SU-DHL-6 (cell line): Measurements from ENCODE around the gene NCKAP5.

Experiments used
- H2AFZ ChIP-seq: fragments of 200-600 bp; sonication (generic); 2 replicates; pipeline ENCODE4 v1.6.1; 2014; ENCODE audit warnings: low read depth, mild to moderate bottlenecking, moderate library complexity, mixed read lengths, antibody characterized with exemption, low read length; ENCODE audit not compliant: severe bottlenecking
- H3F3A ChIP-seq: fragments of 200-600 bp; shearing (Covaris generic); 2 replicates; pipeline ENCODE4 v1.6.0; 2016; ENCODE audit warnings: antibody characterized with exemption, mild to moderate bottlenecking; ENCODE audit not compliant: insufficient read depth
- H3K27ac ChIP-seq: fragments of 200-600 bp; sonication (generic); 2 replicates; pipeline ENCODE4 v1.5.1; 2016; ENCODE audit warnings: low read depth, mild to moderate bottlenecking, low read length, moderate library complexity, mixed read lengths
- H3K27me3 ChIP-seq: fragments of 200-600 bp; sonication (generic), shearing (Covaris generic); 2 replicates; pipeline ENCODE4 v1.6.0; 2014; ENCODE audit warnings: mild to moderate bottlenecking, low read length
- H3K36me3 ChIP-seq: fragments of 200-600 bp; sonication (generic); 2 replicates; pipeline ENCODE4 v1.6.1; 2014; ENCODE audit warnings: mild to moderate bottlenecking, low read length, mixed read lengths
- H3K4me2 ChIP-seq: fragments of 300-600, 200-600 bp; shearing (Covaris generic), sonication (generic); 2 replicates; pipeline ENCODE4 v1.6.0; 2014; ENCODE audit warnings: low read length, low read depth, mild to moderate bottlenecking; ENCODE audit not compliant: poor library complexity, severe bottlenecking
- H3K4me3 ChIP-seq: fragments of 200-600 bp; sonication (generic); 2 replicates; pipeline ENCODE4 v1.5.1; 2014; ENCODE audit warnings: antibody characterized with exemption, low read length, mild to moderate bottlenecking, mixed read lengths; ENCODE audit not compliant: insufficient read depth, poor library complexity, severe bottlenecking
- H3K79me2 ChIP-seq: fragments of 200-600 bp; sonication (generic); 2 replicates; pipeline ENCODE4 v1.6.1; 2014; ENCODE audit warnings: mild to moderate bottlenecking, low read length, moderate library complexity; ENCODE audit not compliant: insufficient read depth
- H3K9ac ChIP-seq: fragments of 200-600 bp; sonication (generic); 2 replicates; pipeline ENCODE4 v1.7.0; 2014; ENCODE audit warnings: mild to moderate bottlenecking, low read length
- H3K9me2 ChIP-seq: fragments of 200-600 bp; sonication (generic); replicated peaks from 2 replicates; pipeline ENCODE4 v1.6.1; 2014; ENCODE audit warnings: low read length; ENCODE audit not compliant: insufficient read depth
- H3K9me3 ChIP-seq: fragments of 200-600 bp; sonication (generic); 2 replicates; pipeline ENCODE4 v1.6.1; 2014; ENCODE audit warnings: low read length, mixed read lengths; ENCODE audit not compliant: insufficient read depth
- H4K20me1 ChIP-seq: fragments of 200-600 bp; sonication (generic); 2 replicates; pipeline ENCODE4 v1.6.1; 2014; ENCODE audit warnings: low read depth, mild to moderate bottlenecking, antibody characterized with exemption, low read length, moderate library complexity, mixed read lengths
- CTCF ChIP-seq: fragments of 200-600 bp; sonication (generic); IDR thresholded peaks from one replicate; pipeline ENCODE4 v1.5.1; 2017; ENCODE audit warnings: antibody characterized with exemption, mild to moderate bottlenecking, low read length, moderate library complexity; ENCODE audit not compliant: insufficient read depth, poor library complexity, severe bottlenecking
- EZH2phosphoT487 ChIP-seq: fragments of 200-600 bp; sonication (generic), shearing (Covaris generic); conservative IDR thresholded peaks from 2 replicates; pipeline ENCODE4 v1.6.1; 2018; ENCODE audit warnings: mild to moderate bottlenecking, antibody characterized with exemption, low read length, moderate library complexity, mixed read lengths

NCKAP5 gene

GRCh38 chr2:133607679-133608078, 39.4 kb upstream of the NCKAP5 start:
- no peak overlapping the region for H3K9ac ChIP-seq
- no peak overlapping the region for H3K4me2 ChIP-seq
- no peak overlapping the region for H3K27ac ChIP-seq
- no peaks in the 10 kb centered on the region for H3K79me2 ChIP-seq
- no peak overlapping the region for H3K4me3 ChIP-seq
- H4K20me1 ChIP-seq, result no peaks in the 10 kb centered on the region
- H3K27me3 ChIP-seq, result no peaks in the 10 kb centered on the region
- H3F3A ChIP-seq, result no peaks in the 10 kb centered on the region
- H3K36me3 ChIP-seq, result no peaks in the 10 kb centered on the region
- TF ChIP-seq EZH2phosphoT487, result no peak
- no peak for TF ChIP-seq CTCF
- H3K9me3 ChIP-seq, result no peaks in the 10 kb centered on the region
- no peak overlapping the region for H2AFZ ChIP-seq
- no peaks in the 10 kb centered on the region for H3K9me2 ChIP-seq

DNA sequence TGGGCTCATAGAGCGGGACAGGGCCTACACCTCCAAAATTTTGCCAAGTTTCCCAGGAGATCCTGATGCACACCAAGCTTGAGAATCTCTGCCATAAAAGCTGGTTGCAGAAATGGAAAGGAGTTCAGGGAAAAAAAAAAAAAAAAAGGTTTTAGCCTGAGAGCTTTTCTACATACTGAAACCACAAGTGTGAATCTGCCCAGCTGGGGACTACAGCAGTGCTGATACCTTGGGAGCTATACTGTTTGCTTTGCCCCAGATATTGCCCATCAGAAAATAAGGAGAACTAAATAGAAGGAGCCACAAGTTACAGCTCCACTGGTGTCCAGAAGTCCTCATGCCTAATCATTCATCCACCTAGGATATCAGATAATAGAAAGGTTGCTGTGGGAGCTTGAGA, 38.4 kb upstream of the NCKAP5 start:
- no peaks in the 10 kb centered on the region for H3K9me2 ChIP-seq
- H3K27me3 ChIP-seq, result no peaks in the 10 kb centered on the region
- H3K9ac ChIP-seq, result no peak overlapping the region
- H3K79me2 ChIP-seq, result no peaks in the 10 kb centered on the region
- no peaks in the 10 kb centered on the region for H3K9me3 ChIP-seq
- H3K4me2 ChIP-seq, result no peak overlapping the region
- no peaks in the 10 kb centered on the region for H4K20me1 ChIP-seq
- no peak overlapping the region for H3K4me3 ChIP-seq
- H3F3A ChIP-seq, result no peaks in the 10 kb centered on the region
- no peaks in the 10 kb centered on the region for H3K36me3 ChIP-seq
- TF ChIP-seq EZH2phosphoT487, result no peak
- no peak for TF ChIP-seq CTCF
- H2AFZ ChIP-seq, result no peak overlapping the region
- no peak overlapping the region for H3K27ac ChIP-seq

GRCh38 chr2:133605766-133606137, 37.5 kb upstream of the NCKAP5 start:
- Histone ChIP-seq H2AFZ (no peak overlapping the region), H3K79me2 (no peaks in the 10 kb centered on the region)
- TF ChIP-seq CTCF, result no peak
- TF ChIP-seq EZH2phosphoT487, result no peak

More at GRCh38 chr2:133605766-133606137, 37.5 kb upstream of the NCKAP5 start:
- Histone ChIP-seq H3F3A (no peaks in the 10 kb centered on the region), H3K27me3 (no peaks in the 10 kb centered on the region), H3K9ac (no peak overlapping the region), H3K4me3 (no peak overlapping the region), H3K36me3 (no peaks in the 10 kb centered on the region), H3K9me2 (no peaks in the 10 kb centered on the region), H3K27ac (no peak overlapping the region), H4K20me1 (no peaks in the 10 kb centered on the region), H3K4me2 (no peak overlapping the region), H3K9me3 (no peaks in the 10 kb centered on the region)
